ENCODE results near the gene KSR1. TPM values are rescaled to one million over a fixed set of nuclear protein-coding genes. Genes with fewer than 3 reads are reported as not detected.

The KSR1 gene
- total RNA-seq, 1 donor from 2014 or later: 9.5 TPM

DNA sequence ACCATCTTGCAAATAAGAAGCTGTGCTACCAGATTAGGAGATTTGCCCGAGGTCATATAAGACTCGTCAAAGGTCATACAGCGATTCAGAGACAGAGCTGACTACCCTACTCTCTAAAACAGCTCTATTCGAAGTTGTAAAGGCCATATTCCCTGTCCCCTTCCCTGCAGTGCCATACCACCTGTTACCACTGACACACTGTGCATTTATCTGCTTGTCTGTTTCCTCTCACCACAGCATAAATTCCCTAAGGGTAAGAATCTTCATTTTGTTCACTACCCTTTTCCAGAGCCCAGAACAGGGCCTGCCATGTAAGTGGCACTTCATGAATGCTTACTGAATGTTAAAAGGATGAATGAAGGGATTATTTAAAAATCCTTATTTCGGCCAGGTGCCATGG, 3.4 kb upstream of the KSR1 start:
- Histone ChIP-seq H3K27me3 (ENCODE audit: low read depth) (no peaks in the 10 kb centered on the region), H3K4me1 (peaks cover 21% of the 10 kb centered on the region), H3K36me3 (no peaks in the 10 kb centered on the region), H3K4me3 (no peak overlapping the region), H3K9me3 (replicated peaks) (no peaks in the 10 kb centered on the region), H3K27ac (replicated peaks) (no peak overlapping the region)
- no peak for DNase-seq
- TF ChIP-seq, protein P1, sequence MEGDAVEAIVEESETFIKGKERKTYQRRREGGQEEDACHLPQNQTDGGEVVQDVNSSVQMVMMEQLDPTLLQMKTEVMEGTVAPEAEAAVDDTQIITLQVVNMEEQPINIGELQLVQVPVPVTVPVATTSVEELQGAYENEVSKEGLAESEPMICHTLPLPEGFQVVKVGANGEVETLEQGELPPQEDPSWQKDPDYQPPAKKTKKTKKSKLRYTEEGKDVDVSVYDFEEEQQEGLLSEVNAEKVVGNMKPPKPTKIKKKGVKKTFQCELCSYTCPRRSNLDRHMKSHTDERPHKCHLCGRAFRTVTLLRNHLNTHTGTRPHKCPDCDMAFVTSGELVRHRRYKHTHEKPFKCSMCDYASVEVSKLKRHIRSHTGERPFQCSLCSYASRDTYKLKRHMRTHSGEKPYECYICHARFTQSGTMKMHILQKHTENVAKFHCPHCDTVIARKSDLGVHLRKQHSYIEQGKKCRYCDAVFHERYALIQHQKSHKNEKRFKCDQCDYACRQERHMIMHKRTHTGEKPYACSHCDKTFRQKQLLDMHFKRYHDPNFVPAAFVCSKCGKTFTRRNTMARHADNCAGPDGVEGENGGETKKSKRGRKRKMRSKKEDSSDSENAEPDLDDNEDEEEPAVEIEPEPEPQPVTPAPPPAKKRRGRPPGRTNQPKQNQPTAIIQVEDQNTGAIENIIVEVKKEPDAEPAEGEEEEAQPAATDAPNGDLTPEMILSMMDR (IDR thresholded peaks at IDR 0.05; ENCODE audit: borderline replicate concordance): no peak
- intact Hi-C loops (cut with micrococcal nuclease): loop anchor here (10.0 kb wide), 1 partner anchor 142 kb away; no protein-coding TSS in a partner anchor

DNA sequence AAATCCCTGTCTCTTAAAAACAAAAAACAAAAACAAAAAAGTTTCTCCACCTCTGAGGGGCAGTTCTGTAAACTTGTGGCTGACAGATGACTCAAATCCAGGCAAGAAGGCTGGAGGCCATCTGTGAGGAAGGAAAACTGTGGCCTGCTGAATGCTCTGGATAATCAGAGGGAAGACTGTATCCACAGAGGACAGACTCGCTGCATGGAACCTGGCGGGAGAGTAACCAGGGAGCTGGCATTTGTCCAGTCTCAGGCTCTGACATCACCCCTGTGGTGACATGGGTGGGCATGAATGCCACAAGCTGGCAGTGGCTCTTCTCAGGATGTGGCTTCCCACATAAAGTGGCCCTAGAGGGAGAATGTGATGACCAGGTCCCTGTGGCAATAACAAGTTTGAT, 2.8 kb upstream of the KSR1 start:
- H3K9me3 ChIP-seq (replicated peaks): no peaks in the 10 kb centered on the region
- TF ChIP-seq, protein P1 (IDR thresholded peaks at IDR 0.05; ENCODE audit: borderline replicate concordance): no peak
- intact Hi-C loops (cut with micrococcal nuclease): loop anchor here (10.0 kb wide), 1 partner anchor 141 kb away; no protein-coding TSS in a partner anchor
- H3K27me3 ChIP-seq (ENCODE audit: low read depth): no peaks in the 10 kb centered on the region
- H3K27ac ChIP-seq (replicated peaks): no peak overlapping the region
- DNase-seq: no peak
- no peak overlapping the region for H3K4me3 ChIP-seq
- no peaks in the 10 kb centered on the region for H3K36me3 ChIP-seq
- peaks cover 27% of the 10 kb centered on the region for H3K4me1 ChIP-seq

DNA sequence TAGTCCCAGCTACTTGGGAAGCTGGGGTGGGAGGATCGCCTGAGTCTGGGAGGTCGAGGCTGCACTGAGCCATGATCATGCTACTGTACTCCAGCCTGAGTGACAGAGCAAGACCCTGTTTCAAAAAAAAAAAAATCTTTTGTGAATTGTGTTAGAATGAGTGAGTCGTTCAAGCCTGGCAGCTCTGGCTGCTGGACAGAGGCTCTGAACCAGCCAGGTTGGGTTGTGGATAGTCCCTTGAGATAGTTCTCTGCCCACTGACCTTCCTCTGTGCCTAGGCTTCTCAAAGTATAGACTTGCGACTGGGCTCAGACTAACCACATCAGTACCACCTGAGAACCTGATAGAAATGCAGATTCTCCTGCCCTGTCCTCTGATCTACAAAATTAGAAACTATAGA, 2.2 kb upstream of the KSR1 start:
- Histone ChIP-seq H3K4me1 (peaks cover 33% of the 10 kb centered on the region), H3K4me3 (no peak overlapping the region), H3K9me3 (replicated peaks) (no peaks in the 10 kb centered on the region), H3K36me3 (no peaks in the 10 kb centered on the region), H3K27me3 (ENCODE audit: low read depth) (no peaks in the 10 kb centered on the region), H3K27ac (replicated peaks) (no peak overlapping the region)
- DNase-seq: no peak
- intact Hi-C loops (cut with micrococcal nuclease): loop anchor here (10.0 kb wide), 1 partner anchor 141 kb away; no protein-coding TSS in a partner anchor
- TF ChIP-seq, protein P1 (IDR thresholded peaks at IDR 0.05; ENCODE audit: borderline replicate concordance): no peak

DNA sequence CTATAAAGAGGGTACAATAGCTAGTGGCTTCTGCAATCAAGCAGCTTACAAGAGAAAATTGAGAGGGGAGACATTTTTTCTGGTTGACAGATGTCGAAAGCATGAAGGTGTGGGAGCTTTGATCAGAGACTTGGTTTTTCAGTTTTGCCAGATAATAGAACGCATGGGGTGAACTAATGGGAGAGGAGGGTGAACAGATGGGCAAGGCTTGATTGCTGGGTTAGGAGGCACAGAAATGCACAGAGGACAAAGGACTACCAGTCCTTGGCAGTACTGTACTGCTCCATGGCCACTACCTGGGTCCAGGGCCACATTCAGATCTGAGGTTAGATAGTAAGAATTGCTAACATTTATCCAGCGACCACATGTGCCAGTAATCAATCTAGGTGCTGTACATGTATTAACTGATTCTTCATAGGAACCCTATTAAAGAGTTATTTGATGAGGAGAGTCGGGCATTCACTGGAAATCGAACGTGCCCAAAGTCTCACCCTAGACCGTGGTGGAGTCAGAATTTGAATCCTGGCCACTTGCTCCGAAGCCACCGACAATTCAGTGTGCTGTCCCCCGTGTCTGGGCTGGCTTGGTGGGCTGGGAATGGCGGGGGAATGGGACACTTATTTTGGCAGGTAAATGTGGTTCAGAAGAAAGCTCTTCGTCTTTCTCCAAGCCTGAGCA, 873 bp upstream of the KSR1 start:
- Histone ChIP-seq H3K4me1 (peaks cover 39% of the 10 kb centered on the region), H3K27ac (replicated peaks) (peak overlapping the region; percentile 84), H3K27me3 (ENCODE audit: low read depth) (no peaks in the 10 kb centered on the region), H3K36me3 (no peaks in the 10 kb centered on the region), H3K9me3 (replicated peaks) (no peaks in the 10 kb centered on the region), H3K4me3 (peak overlapping the region; percentile 89)
- intact Hi-C loops (cut with micrococcal nuclease): loop anchor here (10.0 kb wide), 1 partner anchor 139 kb away; no protein-coding TSS in a partner anchor
- no peak for DNase-seq
- TF ChIP-seq, protein P1 (IDR thresholded peaks at IDR 0.05; ENCODE audit: borderline replicate concordance): no peak

DNA sequence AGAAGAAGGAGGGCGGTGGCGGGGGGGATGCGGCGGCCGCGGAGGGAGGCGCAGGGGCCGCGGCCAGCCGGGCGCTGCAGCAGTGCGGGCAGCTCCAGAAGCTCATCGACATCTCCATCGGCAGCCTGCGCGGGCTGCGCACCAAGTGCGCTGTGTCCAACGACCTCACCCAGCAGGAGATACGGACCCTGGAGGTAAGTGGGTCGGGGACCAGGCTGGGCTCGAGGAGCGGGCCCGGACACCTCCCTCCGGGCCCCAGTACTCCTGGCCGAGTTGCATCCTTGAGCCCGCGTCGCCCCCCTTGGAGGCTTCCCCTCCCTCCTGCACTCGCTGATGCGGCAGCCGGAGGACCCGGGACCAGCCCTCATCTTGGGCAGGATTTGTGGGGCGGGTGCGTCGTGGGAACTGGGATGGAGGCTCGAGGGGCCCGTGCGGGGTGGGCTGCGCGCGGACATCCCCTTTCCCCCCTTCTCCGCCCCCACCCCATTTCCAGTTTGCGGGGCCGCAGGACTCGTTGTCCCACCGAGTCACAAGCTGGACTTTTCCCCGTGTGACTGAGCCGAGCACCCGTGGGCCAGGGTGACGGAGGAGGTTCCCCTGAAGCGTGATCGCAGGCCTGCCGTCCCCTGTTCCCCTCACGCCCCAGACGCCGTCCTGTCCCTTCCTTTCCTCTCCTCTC, 572 bp downstream of the KSR1 start:
- H3K27ac ChIP-seq (replicated peaks): peak overlapping the region; percentile 84
- intact Hi-C loops (cut with micrococcal nuclease): loop anchor here (10.0 kb wide), 1 partner anchor 138 kb away; no protein-coding TSS in a partner anchor
- TF ChIP-seq, protein P1 (IDR thresholded peaks at IDR 0.05; ENCODE audit: borderline replicate concordance): no peak
- peak; percentile 20 for DNase-seq
- H3K4me3 ChIP-seq: peak overlapping the region; percentile 89
- H3K4me1 ChIP-seq: peaks cover 45% of the 10 kb centered on the region
- no peaks in the 10 kb centered on the region for H3K27me3 ChIP-seq (ENCODE audit: low read depth)
- H3K9me3 ChIP-seq (replicated peaks): no peaks in the 10 kb centered on the region
- H3K36me3 ChIP-seq: no peaks in the 10 kb centered on the region
